Measurements from ENCODE around the gene ELAVL1.

DNA sequence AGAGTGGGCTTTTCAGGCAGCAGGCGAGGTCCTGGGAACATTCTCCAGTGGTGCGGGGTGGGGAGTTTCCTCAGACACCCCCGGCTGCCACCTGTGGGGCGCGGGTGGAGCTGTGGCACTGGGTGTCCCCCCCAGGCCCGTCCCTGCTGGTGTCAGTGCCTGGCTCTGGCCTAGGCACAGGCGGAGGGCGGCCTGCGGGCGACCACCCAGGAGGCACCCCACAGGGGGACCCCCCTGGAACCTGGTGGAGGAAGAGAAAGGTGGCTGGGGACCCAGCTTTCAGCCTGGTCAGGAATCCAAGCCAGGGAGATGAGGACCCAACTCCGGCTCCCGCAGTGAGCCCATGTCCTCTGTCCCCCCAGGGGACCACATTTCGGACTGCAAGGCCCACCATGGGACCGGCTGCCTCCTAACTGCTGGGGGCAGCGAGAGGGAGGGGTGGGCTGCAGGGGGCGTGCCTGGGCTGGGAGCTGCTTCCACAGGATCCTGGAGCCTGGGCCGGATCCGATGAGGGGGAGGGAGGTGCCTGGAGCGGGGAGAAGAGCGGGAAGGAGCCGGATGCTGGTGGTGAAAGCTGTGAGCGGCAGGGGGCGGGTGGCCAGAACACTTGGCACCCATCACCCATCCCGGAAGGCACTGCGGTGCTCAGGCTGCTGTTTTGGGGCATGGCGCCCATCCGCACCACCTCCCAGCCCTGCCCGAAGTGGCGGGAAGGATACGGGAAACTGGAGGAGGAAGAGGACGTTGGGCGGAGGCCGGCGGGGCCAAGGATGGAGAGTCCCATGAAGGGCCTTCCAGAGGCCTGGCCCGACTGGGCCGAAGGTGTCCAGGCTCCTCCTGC is 74.0 kb downstream of the ELAVL1 start:
- TF ChIP-seq, protein P1, sequence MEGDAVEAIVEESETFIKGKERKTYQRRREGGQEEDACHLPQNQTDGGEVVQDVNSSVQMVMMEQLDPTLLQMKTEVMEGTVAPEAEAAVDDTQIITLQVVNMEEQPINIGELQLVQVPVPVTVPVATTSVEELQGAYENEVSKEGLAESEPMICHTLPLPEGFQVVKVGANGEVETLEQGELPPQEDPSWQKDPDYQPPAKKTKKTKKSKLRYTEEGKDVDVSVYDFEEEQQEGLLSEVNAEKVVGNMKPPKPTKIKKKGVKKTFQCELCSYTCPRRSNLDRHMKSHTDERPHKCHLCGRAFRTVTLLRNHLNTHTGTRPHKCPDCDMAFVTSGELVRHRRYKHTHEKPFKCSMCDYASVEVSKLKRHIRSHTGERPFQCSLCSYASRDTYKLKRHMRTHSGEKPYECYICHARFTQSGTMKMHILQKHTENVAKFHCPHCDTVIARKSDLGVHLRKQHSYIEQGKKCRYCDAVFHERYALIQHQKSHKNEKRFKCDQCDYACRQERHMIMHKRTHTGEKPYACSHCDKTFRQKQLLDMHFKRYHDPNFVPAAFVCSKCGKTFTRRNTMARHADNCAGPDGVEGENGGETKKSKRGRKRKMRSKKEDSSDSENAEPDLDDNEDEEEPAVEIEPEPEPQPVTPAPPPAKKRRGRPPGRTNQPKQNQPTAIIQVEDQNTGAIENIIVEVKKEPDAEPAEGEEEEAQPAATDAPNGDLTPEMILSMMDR (conservative IDR thresholded peaks at IDR 0.05; ENCODE audit: low read depth in 2 of 2), result no peak
- TF ChIP-seq EZH2 (IDR thresholded peaks at IDR 0.05; ENCODE audit: low read depth, unreplicated experiment) (no peak), CREB1 (CRISPR knock-in tag; IDR thresholded peaks at IDR 0.05; ENCODE audit: low read depth) (no peak), EZH2phosphoT487 (IDR thresholded peaks at IDR 0.05; ENCODE audit: unreplicated experiment) (no peak)
